ENCODE measurements around the gene LFNG.

Gene LFNG

DNA sequence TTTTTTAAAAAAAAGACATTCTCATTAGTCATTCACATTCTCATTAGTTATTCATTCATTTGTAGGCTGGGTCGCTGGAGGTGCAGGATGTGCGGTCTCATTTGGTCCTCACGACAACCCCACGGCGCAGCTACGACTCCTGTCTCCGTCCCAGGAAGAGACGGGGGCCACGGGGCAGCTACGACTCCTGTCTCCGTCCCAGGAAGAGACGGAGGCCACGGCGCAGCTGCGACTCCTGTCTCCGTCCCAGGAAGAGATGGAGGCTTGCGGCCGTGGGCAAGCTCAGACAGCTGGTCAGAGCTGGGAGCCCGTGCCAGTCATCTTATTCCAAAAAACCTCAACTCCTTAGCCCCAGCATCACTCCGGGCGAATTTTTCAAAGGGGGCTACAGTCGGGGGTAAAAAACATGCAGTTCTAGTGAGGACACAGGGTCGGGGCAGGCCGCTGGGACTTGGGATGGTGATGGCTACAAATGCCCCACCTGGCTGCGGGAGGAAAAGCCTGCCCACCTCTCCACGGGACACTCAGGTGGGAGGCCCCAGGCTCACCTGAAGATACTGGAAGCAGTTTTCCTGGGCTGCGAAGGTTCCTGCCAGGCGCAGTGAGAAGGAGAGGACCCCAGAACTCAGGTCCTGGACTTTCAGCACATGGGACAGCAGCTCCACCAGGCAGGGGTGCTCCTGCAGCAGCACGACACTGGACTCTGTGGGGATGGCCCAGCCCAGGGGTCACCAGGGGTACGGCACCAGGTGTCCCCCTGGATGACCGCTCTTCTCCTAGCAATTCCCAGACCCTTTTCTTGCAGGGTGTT is 27.4 kb downstream of the LFNG start:
- TF ChIP-seq, protein P1, sequence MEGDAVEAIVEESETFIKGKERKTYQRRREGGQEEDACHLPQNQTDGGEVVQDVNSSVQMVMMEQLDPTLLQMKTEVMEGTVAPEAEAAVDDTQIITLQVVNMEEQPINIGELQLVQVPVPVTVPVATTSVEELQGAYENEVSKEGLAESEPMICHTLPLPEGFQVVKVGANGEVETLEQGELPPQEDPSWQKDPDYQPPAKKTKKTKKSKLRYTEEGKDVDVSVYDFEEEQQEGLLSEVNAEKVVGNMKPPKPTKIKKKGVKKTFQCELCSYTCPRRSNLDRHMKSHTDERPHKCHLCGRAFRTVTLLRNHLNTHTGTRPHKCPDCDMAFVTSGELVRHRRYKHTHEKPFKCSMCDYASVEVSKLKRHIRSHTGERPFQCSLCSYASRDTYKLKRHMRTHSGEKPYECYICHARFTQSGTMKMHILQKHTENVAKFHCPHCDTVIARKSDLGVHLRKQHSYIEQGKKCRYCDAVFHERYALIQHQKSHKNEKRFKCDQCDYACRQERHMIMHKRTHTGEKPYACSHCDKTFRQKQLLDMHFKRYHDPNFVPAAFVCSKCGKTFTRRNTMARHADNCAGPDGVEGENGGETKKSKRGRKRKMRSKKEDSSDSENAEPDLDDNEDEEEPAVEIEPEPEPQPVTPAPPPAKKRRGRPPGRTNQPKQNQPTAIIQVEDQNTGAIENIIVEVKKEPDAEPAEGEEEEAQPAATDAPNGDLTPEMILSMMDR (IDR thresholded peaks at IDR 0.05): no peak
- Mint-ChIP-seq H3K36me3 (ENCODE audit: low read depth) (peaks cover 50% of the 10 kb centered on the region), H3K27me3 (ENCODE audit: low read depth, poor library complexity) (no peaks in the 10 kb centered on the region), H3K4me3 (no peak overlapping the region), H3K27ac (no peak overlapping the region), H3K9me3 (no peaks in the 10 kb centered on the region), H3K4me1 (peaks cover 10% of the 10 kb centered on the region)
- no peak for DNase-seq

DNA sequence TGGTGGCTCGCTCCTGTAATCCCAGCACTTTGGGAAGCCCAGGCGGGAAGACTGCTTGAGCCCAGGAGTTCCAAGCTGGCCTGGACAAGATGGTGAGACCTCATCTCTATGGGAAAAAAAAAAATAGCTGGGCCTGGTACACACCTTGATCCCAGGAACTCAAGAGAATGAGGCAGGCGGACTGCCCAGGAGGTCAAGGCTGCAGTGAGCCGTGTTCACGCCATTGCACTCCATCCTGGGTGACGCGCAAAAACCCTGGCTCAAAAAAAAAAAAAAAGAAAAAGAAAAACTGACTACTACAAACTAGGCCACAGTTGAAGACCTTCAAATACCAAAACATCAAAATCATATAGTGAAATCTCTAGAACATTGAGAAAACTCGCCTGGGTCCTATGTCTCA is 31.8 kb downstream of the LFNG start:
- no peak overlapping the region for H3K27ac Mint-ChIP-seq
- H3K9me3 Mint-ChIP-seq: no peaks in the 10 kb centered on the region
- H3K4me1 Mint-ChIP-seq: peaks cover 24% of the 10 kb centered on the region
- peaks cover 53% of the 10 kb centered on the region for H3K36me3 Mint-ChIP-seq (ENCODE audit: low read depth)
- no peak for DNase-seq
- TF ChIP-seq, protein P1 (IDR thresholded peaks at IDR 0.05): no peak
- no peaks in the 10 kb centered on the region for H3K27me3 Mint-ChIP-seq (ENCODE audit: low read depth, poor library complexity)
- H3K4me3 Mint-ChIP-seq: no peak overlapping the region

DNA sequence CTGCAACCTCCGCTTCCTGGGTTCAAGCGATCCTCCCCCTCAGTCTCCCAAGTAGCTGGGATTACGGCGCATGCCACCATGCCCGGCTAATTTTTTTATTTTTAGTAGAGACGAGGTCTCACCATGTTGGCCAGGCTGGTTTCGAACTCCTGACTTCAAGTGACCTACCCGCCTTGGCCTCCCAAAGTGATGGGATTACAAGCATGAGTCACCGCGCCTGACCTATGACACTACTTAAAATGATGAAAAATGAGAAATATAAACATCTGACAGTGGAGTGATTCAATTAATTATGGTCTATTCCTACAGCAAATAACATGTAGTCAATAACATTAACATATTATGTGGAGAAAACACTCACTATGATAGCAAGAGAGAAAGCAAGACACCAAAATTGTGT is 33.5 kb downstream of the LFNG start:
- H3K27me3 Mint-ChIP-seq (ENCODE audit: low read depth, poor library complexity): no peaks in the 10 kb centered on the region
- no peak for DNase-seq
- H3K9me3 Mint-ChIP-seq: no peaks in the 10 kb centered on the region
- peaks cover 31% of the 10 kb centered on the region for H3K4me1 Mint-ChIP-seq
- peaks cover 37% of the 10 kb centered on the region for H3K36me3 Mint-ChIP-seq (ENCODE audit: low read depth)
- TF ChIP-seq, protein P1 (IDR thresholded peaks at IDR 0.05): no peak
- peak overlapping the region; percentile 64 for H3K4me3 Mint-ChIP-seq
- no peak overlapping the region for H3K27ac Mint-ChIP-seq

DNA sequence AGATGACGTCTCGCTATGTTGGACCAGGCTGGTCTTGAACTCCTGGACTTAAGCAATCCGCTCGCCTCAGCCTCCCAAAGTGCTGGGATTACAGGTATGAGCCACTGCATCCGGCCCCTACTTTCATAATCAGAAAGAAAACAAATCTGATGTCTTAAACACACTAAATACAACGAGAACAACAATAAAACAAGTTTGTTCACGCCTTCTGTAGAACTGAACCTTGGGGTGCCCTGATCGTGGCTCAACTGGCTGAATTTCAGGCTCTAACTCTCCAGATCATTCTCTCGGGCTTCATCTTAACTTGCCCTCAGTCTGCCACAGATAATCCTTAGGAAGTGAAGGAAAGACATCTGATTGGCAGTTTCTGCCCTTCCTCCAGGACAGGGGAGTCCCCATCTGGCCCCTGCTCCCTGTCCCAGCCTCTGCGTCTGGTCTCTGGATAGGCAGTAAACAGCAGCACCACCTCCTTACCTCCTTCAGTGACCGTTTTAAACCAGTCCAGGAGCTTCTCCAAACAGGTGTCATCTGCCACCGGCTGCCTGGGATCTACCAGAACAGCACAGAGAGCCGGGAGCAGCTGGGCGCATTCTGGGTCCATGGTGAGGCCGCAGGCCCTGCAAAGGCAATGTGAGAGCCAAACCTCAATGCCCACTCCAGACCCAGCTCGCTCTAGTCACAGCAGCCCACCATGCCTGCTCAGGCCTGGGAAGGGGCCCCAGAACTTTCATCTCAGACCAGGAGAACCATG is 34.4 kb downstream of the LFNG start:
- Mint-ChIP-seq H3K4me3 (peak overlapping the region; percentile 85), H3K4me1 (peaks cover 35% of the 10 kb centered on the region), H3K27ac (no peak overlapping the region), H3K36me3 (ENCODE audit: low read depth) (peaks cover 32% of the 10 kb centered on the region), H3K27me3 (ENCODE audit: low read depth, poor library complexity) (no peaks in the 10 kb centered on the region), H3K9me3 (no peaks in the 10 kb centered on the region)
- DNase-seq: no peak
- TF ChIP-seq, protein P1 (IDR thresholded peaks at IDR 0.05): no peak

DNA sequence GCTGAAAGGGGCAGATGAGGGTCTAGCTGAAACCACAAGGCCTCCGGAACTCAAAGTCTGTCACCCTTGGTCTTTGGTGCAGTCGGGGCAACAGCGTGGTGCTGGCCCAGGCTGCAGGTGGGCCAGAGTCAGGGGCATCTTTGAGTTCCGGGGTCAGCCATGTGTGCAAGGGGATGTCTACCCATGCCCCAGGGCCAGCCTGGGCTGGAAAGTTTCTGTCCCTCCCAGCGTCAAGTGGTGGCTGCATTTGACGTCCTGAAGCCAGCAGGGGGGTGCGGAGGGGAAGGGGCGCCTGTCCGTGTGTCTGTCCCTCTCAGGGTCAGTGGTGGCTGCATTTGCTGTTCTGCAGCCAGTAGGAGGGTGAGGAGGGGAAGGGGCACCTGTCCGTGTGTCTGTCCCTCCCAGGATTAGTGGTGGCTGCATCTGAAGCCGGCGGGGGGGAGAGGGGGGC is 35.1 kb downstream of the LFNG start:
- Mint-ChIP-seq H3K27me3 (ENCODE audit: low read depth, poor library complexity) (no peaks in the 10 kb centered on the region), H3K27ac (peak overlapping the region; percentile 48), H3K4me1 (peaks cover 29% of the 10 kb centered on the region), H3K9me3 (no peaks in the 10 kb centered on the region), H3K4me3 (peak overlapping the region; percentile 85), H3K36me3 (ENCODE audit: low read depth) (peaks cover 25% of the 10 kb centered on the region)
- DNase-seq: no peak
- TF ChIP-seq, protein P1 (IDR thresholded peaks at IDR 0.05): no peak

Measured in nephron progenitor cell (in vitro differentiated cells).